Measurements from ENCODE around the gene NFKBIE. TPM values are rescaled to one million over a fixed set of nuclear protein-coding genes. Genes with fewer than 3 reads are reported as not detected.
A peak's percentile ranks its signal among the peaks of the same experiment; 100 is the strongest.

NFKBIE gene
- total and polyA plus RNA-seq, 2 of the 13 experiments (the other 11 are each of a cell fraction or from before 2014, with no cell fraction given), result 6.7 to 14.5 TPM

- TF ChIP-seq HMGXB4 (CRISPR knock-in tag; IDR thresholded peaks at IDR 0.05; ENCODE audit: borderline replicate concordance in 1 of 2, low read depth in 1 of 2) (peak; percentile 84 to 87), RARG (CRISPR knock-in tag; IDR thresholded peaks at IDR 0.05; ENCODE audit: low read depth) (no peak), ZNF138 (CRISPR knock-in tag; IDR thresholded peaks at IDR 0.05; ENCODE audit: low read depth) (no peak), SIN3B (IDR thresholded peaks at IDR 0.05; ENCODE audit: low read length) (no peak), SAP130 (CRISPR knock-in tag; IDR thresholded peaks at IDR 0.05; ENCODE audit: low read depth) (peak; percentile 78), SOX13 (IDR thresholded peaks at IDR 0.05) (no peak), SOX13 (CRISPR knock-in tag; conservative IDR thresholded peaks at IDR 0.05 in 1 of 2, IDR thresholded peaks at IDR 0.05 in 1 of 2) (no peak), ZSCAN22 (CRISPR knock-in tag; IDR thresholded peaks at IDR 0.05) (no peak), ZNF816 (CRISPR knock-in tag; IDR thresholded peaks at IDR 0.05; ENCODE audit: borderline replicate concordance) (no peak; the same call in 1 of the 2 replicates), KDM6A (CRISPR knock-in tag; IDR thresholded peaks at IDR 0.05; ENCODE audit: low read depth) (no peak), ZNF547 (CRISPR knock-in tag; IDR thresholded peaks at IDR 0.05) (peak; percentile 79; the same call in 1 of the 2 replicates), ZNF329 (CRISPR knock-in tag; IDR thresholded peaks at IDR 0.05; ENCODE audit: low read depth) (no peak), ZNF724P (CRISPR knock-in tag; IDR thresholded peaks at IDR 0.05; ENCODE audit: borderline replicate concordance) (peak; percentile 95), ZNF503 (CRISPR knock-in tag; IDR thresholded peaks at IDR 0.05) (no peak), ZNF263 (CRISPR knock-in tag; IDR thresholded peaks at IDR 0.05) (peak; percentile 58), ZNF256 (CRISPR knock-in tag; conservative IDR thresholded peaks at IDR 0.05) (no peak), ZNF605 (CRISPR knock-in tag; IDR thresholded peaks at IDR 0.05) (peak; percentile 32; the same call in 1 of the 2 replicates), MEIS1 (CRISPR knock-in tag; IDR thresholded peaks at IDR 0.05; ENCODE audit: borderline replicate concordance) (peak; percentile 62; the same call in 1 of the 2 replicates), ZNF549 (CRISPR knock-in tag; IDR thresholded peaks at IDR 0.05) (peak; percentile 80; the same call in 1 of the 2 replicates), EHMT2 (IDR thresholded peaks at IDR 0.05; ENCODE audit: borderline replicate concordance, low read depth, low read length) (no peak), HIC2 (CRISPR knock-in tag; IDR thresholded peaks at IDR 0.05; ENCODE audit: low read depth) (0 out of 2 replicates have a peak, but pooled peaks have one; percentile 33), NFRKB (IDR thresholded peaks at IDR 0.05) (no peak)
- TF ChIP-seq, protein P1, sequence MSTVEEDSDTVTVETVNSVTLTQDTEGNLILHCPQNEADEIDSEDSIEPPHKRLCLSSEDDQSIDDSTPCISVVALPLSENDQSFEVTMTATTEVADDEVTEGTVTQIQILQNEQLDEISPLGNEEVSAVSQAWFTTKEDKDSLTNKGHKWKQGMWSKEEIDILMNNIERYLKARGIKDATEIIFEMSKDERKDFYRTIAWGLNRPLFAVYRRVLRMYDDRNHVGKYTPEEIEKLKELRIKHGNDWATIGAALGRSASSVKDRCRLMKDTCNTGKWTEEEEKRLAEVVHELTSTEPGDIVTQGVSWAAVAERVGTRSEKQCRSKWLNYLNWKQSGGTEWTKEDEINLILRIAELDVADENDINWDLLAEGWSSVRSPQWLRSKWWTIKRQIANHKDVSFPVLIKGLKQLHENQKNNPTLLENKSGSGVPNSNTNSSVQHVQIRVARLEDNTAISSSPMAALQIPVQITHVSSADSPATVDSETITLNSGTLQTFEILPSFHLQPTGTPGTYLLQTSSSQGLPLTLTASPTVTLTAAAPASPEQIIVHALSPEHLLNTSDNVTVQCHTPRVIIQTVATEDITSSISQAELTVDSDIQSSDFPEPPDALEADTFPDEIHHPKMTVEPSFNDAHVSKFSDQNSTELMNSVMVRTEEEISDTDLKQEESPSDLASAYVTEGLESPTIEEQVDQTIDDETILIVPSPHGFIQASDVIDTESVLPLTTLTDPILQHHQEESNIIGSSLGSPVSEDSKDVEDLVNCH (CRISPR knock-in tag; IDR thresholded peaks at IDR 0.05), result no peak
Observed at GRCh38 chr6:44265007-44265721, at the start of gene NFKBIE (continued).

All from HepG2 (cell line).